Esophagus squamous epithelium (tissue), 5 donors: Measurements from ENCODE around the gene PSMD6. TPM values are rescaled to one million over a fixed set of nuclear protein-coding genes. Genes with fewer than 3 reads are reported as not detected.

Experiments used
- DNase-seq: peaks from one replicate; lab custom pipeline; 2025; lab: John Stamatoyannopoulos, UW
- H3K27ac ChIP-seq, 4 donors: fragments of 200-600 bp; sonication (generic); one replicate each; pipeline ENCODE4 v1.5.1; 2016 to 2019; ENCODE audit warnings: mild to moderate bottlenecking in 1 of 4
- H3K27me3 ChIP-seq, 4 donors: fragments of 200-600 bp; sonication (generic); 1 replicate in 3 of 4; 2 replicates in 1 of 4; pipeline versions ENCODE4 v1.5.1 to v1.6.0; 2017 to 2021; ENCODE audit warnings: antibody characterized with exemption in 1 of 4
- H3K36me3 ChIP-seq, 3 donors: fragments of 200-600 bp; sonication (generic); one replicate each; pipeline ENCODE4 v1.5.1; 2016 to 2019
- H3K4me1 ChIP-seq, 3 donors: fragments of 200-600 bp; sonication (generic); one replicate each; pipeline ENCODE4 v1.5.1; 2017 to 2019
- H3K4me3 ChIP-seq, 4 donors: fragments of 200-600 bp; sonication (generic); 1 replicate in 3 of 4; 2 replicates in 1 of 4; pipeline ENCODE4 v1.5.1; 2016 to 2019; ENCODE audit warnings: mild to moderate bottlenecking in 2 of 4, moderate library complexity in 1 of 4
- H3K9me3 ChIP-seq, 3 donors: fragments of 200-600 bp; sonication (generic); one replicate each; pipeline ENCODE4 v1.5.1; 2016 to 2019
- CTCF ChIP-seq, 6 experiments: fragments of 450-650 bp in 4 of 6; fragments of 200-600 bp in 2 of 6; sonication (generic) in 2 of 6; IDR thresholded peaks; one replicate each; pipeline ENCODE4 v1.5.1; 2016 to 2019; ENCODE audit warnings: antibody characterized with exemption in 6 of 6, mild to moderate bottlenecking in 4 of 6, moderate library complexity in 4 of 6
- POLR2A ChIP-seq, 4 donors: fragments of 450-650 bp; IDR thresholded peaks; one replicate each; pipeline ENCODE4 v1.6.1; 2017; ENCODE audit warnings: antibody characterized with exemption in 4 of 4, mild to moderate bottlenecking in 4 of 4, moderate library complexity in 3 of 4
- WGBS, 2 donors: methylation state at CpG; one replicate each; pipeline ENCODE4 v1.1.5; 2018; 5-methylcytosine and 5-hydroxymethylcytosine counted together
- intact Hi-C: fragments of 100-400 bp; cut with DNase I; formaldehyde crosslinking; loops from one replicate; pipeline ENCODE4 v1.15.0; 2022
- total RNA-seq, 4 donors: library from RNA; depleted of rRNA; stranded (reverse); fragments of >200 nt; gene quantifications; one replicate each; pipeline ENCODE4 v1.1.0, GENCODE V29; 2016
- donor health status: DM: yes; HTN: yes; CAD: no.

PSMD6 gene
- total RNA-seq, 4 donors from 2014 or later: 53.1 to 102 (median 81.6) TPM

- Histone ChIP-seq H3K9me3 (no peaks in the 10 kb centered on the region), H3K36me3 (no peaks in the 10 kb centered on the region), H3K27ac (no peak overlapping the region), H3K4me3 (no peak overlapping the region), H3K27me3 (no peaks in the 10 kb centered on the region), H3K4me1 (no peaks in the 10 kb centered on the region)
- no peak for DNase-seq
- TF ChIP-seq CTCF (IDR thresholded peaks at IDR 0.05) (no peak), POLR2A (IDR thresholded peaks at IDR 0.05) (no peak)
- intact Hi-C loops: no loop called here
- 92 to 93% methylated on average over 4 of the region's 4 CpGs for WGBS, 2 donors
Measured at GRCh38 chr3:64057231-64057630, 33.9 kb upstream of the PSMD6 start.

GRCh38 chr3:64056606-64057180 is 33.4 kb upstream of the PSMD6 start:
- no peak overlapping the region for H3K4me3 ChIP-seq
- no peaks in the 10 kb centered on the region for H3K27me3 ChIP-seq
- no peaks in the 10 kb centered on the region for H3K9me3 ChIP-seq
- DNase-seq: no peak
- H3K27ac ChIP-seq: no peak overlapping the region
- 30 to 32% methylated on average over 3 of the region's 3 CpGs for WGBS, 2 donors
- H3K36me3 ChIP-seq: no peaks in the 10 kb centered on the region
- TF ChIP-seq POLR2A (IDR thresholded peaks at IDR 0.05) (no peak), CTCF (IDR thresholded peaks at IDR 0.05) (no peak)
- intact Hi-C loops: no loop called here
- H3K4me1 ChIP-seq: no peaks in the 10 kb centered on the region

- H3K27me3 ChIP-seq: no peaks in the 10 kb centered on the region
- H3K4me3 ChIP-seq: no peak overlapping the region
- intact Hi-C loops: no loop called here
- H3K4me1 ChIP-seq: no peaks in the 10 kb centered on the region
- no peak for DNase-seq
- no peaks in the 10 kb centered on the region for H3K9me3 ChIP-seq
- WGBS, 2 donors: 79 to 85% methylated on average over 2 of the region's 2 CpGs
- H3K36me3 ChIP-seq: no peaks in the 10 kb centered on the region
- H3K27ac ChIP-seq: no peak overlapping the region
- no peak for TF ChIP-seq POLR2A (IDR thresholded peaks at IDR 0.05)
- TF ChIP-seq CTCF (IDR thresholded peaks at IDR 0.05): no peak
Measured at GRCh38 chr3:64055076-64055475, 31.8 kb upstream of the PSMD6 start.

GRCh38 chr3:64054488-64054887 is 31.2 kb upstream of the PSMD6 start:
- no peak overlapping the region for H3K27ac ChIP-seq
- intact Hi-C loops: no loop called here
- no peak for TF ChIP-seq CTCF (IDR thresholded peaks at IDR 0.05)
- no peak for TF ChIP-seq POLR2A (IDR thresholded peaks at IDR 0.05)
- DNase-seq: no peak
- H3K27me3 ChIP-seq: no peaks in the 10 kb centered on the region
- 69 to 72% methylated on average over 3 of the region's 3 CpGs for WGBS, 2 donors
- H3K4me3 ChIP-seq: no peak overlapping the region
- no peaks in the 10 kb centered on the region for H3K9me3 ChIP-seq
- H3K36me3 ChIP-seq: no peaks in the 10 kb centered on the region
- H3K4me1 ChIP-seq: no peaks in the 10 kb centered on the region

GRCh38 chr3:64053581-64053980 is 30.3 kb upstream of the PSMD6 start:
- Histone ChIP-seq H3K4me3 (no peak overlapping the region), H3K4me1 (no peaks in the 10 kb centered on the region), H3K27ac (no peak overlapping the region), H3K9me3 (no peaks in the 10 kb centered on the region), H3K27me3 (no peaks in the 10 kb centered on the region), H3K36me3 (no peaks in the 10 kb centered on the region)
- no peak for DNase-seq
- TF ChIP-seq POLR2A (IDR thresholded peaks at IDR 0.05) (no peak), CTCF (IDR thresholded peaks at IDR 0.05) (no peak)
- 78 to 80% methylated on average over 2 to 3 of the region's 3 CpGs for WGBS, 2 donors
- intact Hi-C loops: no loop called here
